ENCODE data around the gene GZMM. TPM values are rescaled to one million over a fixed set of nuclear protein-coding genes. Genes with fewer than 3 reads are reported as not detected.

Gene GZMM
- total RNA-seq, 2 experiments from 2014 or later, result 41.6 to 46.3 TPM

DNA sequence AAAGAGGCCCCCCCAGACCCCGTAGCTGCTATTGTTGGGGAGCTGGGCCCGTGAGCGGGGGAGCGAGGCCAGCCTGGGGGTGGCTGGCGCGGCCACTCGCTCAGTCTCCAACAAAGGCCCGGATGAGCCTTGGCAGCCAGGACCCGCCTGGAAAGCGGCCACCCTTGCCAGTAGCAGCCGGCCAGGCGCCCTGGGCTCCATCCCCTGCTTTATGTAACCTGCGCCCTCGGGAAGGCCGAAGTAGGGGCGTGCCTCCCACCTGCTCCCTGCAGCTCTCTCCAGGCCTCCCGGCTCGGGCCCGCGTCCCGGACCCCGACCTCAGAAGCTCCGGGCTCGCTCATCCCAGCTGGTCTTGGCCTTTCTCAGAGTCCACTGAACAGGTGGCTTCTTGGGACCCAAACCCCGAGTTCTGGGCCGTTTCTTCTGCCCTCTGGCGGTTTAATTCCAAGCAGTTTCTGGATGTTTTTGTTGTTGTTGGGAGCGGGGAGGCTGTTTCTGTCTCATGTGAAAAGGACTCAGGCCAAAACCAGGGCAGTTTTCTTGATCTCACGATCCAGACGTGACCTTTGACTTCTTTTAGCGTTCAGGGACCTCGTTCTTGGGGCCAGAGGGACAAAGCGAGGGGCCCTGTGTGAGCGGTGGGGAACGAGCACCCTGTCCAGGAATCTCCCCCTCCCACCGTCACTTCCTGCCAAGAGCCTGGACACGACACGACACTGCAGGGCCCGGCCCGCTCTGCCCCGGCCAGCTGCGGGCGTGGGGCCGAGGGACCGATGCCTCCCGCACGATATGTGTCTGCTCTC lies 11.1 kb upstream of the GZMM start:
- intact Hi-C loops (cut with DNase I, micrococcal nuclease), result loop anchor here in 1 of 2 experiments (1.0 kb wide), 1 partner anchor 39 kb away; no protein-coding TSS in a partner anchor
- peak overlapping the region; percentile 87 for H3K4me3 ChIP-seq (ENCODE audit: low read length)
- DNase-seq, result peak in 9 of 14 experiments; percentile 20 to 80 (median 43)

DNA sequence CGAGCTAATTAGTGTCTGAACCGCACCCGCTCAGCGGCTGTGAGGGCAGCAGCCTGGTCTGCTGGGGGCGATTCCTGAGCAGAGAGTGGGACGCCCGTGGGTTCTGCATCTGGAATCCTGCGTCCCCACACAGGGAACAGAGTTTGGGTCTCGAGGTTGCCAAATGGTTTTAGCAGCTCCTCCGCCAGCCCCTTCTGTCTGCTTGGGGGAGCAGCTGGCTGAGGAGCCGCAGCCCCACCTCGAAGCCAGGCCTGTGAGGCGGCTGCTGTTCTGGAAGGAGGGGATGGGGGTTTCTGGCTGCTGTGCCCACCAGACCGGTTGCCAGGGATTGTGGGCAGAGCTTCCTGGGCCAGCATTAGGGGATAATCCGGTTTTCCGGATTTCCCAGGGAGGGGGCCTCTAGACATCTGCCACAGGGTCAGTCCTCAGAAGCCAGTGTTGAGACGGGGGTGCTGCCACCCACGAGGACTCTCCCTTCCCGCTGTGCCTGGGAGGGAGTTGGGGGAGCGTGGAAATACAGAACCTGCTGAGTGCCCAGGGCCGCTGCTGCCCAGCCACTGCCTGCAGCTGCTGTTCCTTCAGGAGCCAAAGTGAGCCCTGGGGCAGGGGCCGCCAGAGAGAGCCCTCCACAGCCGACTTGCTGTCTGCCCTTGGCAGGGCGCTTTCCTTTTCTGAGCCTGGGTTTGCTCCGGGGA lies 10.3 kb upstream of the GZMM start:
- H3K4me3 Mint-ChIP-seq, result peak overlapping the region; percentile 87
- H3K4me1 Mint-ChIP-seq (ENCODE audit: low read depth), result peaks cover 9% of the 10 kb centered on the region
- peak overlapping the region in 1 of 2 donors; percentile 46 for H3K27ac ChIP-seq (ENCODE audit: low read depth in 1 of 2, low read length in 2 of 2)
- H3K9me3 ChIP-seq (ENCODE audit: control insufficient read depth in 1 of 2, insufficient read depth in 1 of 2, low read length in 2 of 2), result peaks cover 0 to 5% of the 10 kb centered on the region in 2 experiments
- H3K9me3 Mint-ChIP-seq, result no peaks in the 10 kb centered on the region
- intact Hi-C loops (cut with DNase I, micrococcal nuclease), result loop anchor here in 1 of 2 experiments (1.0 kb wide), 1 partner anchor 38 kb away; no protein-coding TSS in a partner anchor
- peak overlapping the region; percentile 87 for H3K4me3 ChIP-seq (ENCODE audit: low read length)
- H3K27ac Mint-ChIP-seq, result peak overlapping the region; percentile 78
- TF ChIP-seq, protein P1, sequence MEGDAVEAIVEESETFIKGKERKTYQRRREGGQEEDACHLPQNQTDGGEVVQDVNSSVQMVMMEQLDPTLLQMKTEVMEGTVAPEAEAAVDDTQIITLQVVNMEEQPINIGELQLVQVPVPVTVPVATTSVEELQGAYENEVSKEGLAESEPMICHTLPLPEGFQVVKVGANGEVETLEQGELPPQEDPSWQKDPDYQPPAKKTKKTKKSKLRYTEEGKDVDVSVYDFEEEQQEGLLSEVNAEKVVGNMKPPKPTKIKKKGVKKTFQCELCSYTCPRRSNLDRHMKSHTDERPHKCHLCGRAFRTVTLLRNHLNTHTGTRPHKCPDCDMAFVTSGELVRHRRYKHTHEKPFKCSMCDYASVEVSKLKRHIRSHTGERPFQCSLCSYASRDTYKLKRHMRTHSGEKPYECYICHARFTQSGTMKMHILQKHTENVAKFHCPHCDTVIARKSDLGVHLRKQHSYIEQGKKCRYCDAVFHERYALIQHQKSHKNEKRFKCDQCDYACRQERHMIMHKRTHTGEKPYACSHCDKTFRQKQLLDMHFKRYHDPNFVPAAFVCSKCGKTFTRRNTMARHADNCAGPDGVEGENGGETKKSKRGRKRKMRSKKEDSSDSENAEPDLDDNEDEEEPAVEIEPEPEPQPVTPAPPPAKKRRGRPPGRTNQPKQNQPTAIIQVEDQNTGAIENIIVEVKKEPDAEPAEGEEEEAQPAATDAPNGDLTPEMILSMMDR (IDR thresholded peaks at IDR 0.05), result no peak
- H3K36me3 Mint-ChIP-seq (ENCODE audit: low read depth), result peaks cover 15% of the 10 kb centered on the region
- H3K27me3 ChIP-seq (ENCODE audit: control insufficient read depth in 1 of 2, insufficient read depth in 2 of 2, low read length in 2 of 2), result no peaks in the 10 kb centered on the region
- ATAC-seq (ENCODE audit: poor library complexity), result no peak
- H3K4me1 ChIP-seq (ENCODE audit: insufficient read depth, low read length), result peaks cover 45% of the 10 kb centered on the region
- CTCF ChIA-PET, result interaction anchor here (1.0 to 4.2 kb wide), 3 partner anchors 23 to 54 kb away, joined by 3 to 58 read pairs (median 13); partner anchors contain the start of gene TPGS1
- POLR2A ChIA-PET, result interaction anchor here (0.6 to 6.0 kb wide), 4 partner anchors 23 to 51 kb away, joined by 3 to 75 read pairs (median 6); no protein-coding TSS in a partner anchor
- no peaks in the 10 kb centered on the region for H3K27me3 Mint-ChIP-seq
- DNase-seq, result no peak
- H3K36me3 ChIP-seq (ENCODE audit: insufficient read depth, low read length), result peaks cover 31% of the 10 kb centered on the region

More for the DNA sequence above, 11.1 kb upstream of the GZMM start:
- Histone ChIP-seq H3K27ac (ENCODE audit: low read depth in 1 of 2, low read length in 2 of 2) (peak overlapping the region; percentile 10 to 46), H3K36me3 (ENCODE audit: insufficient read depth, low read length) (peaks cover 24% of the 10 kb centered on the region), H3K9me3 (ENCODE audit: control insufficient read depth in 1 of 2, insufficient read depth in 1 of 2, low read length in 2 of 2) (peaks cover 0 to 5% of the 10 kb centered on the region in 2 experiments), H3K27me3 (ENCODE audit: control insufficient read depth in 1 of 2, insufficient read depth in 2 of 2, low read length in 2 of 2) (no peaks in the 10 kb centered on the region), H3K4me1 (ENCODE audit: insufficient read depth, low read length) (peaks cover 45% of the 10 kb centered on the region)
- ChIA-PET CTCF (interaction anchor here (1.0 to 4.2 kb wide), 4 partner anchors 14 to 54 kb away, joined by 3 to 58 read pairs (median 9); partner anchors contain the start of gene TPGS1), POLR2A (interaction anchor here (1.0 to 6.0 kb wide), 10 partner anchors 9 to 129 kb away, joined by 3 to 75 read pairs (median 4); partner anchors contain the start of gene GZMM)
- Mint-ChIP-seq H3K36me3 (ENCODE audit: low read depth) (peaks cover 8% of the 10 kb centered on the region), H3K27ac (peak overlapping the region; percentile 78), H3K27me3 (no peaks in the 10 kb centered on the region), H3K9me3 (no peaks in the 10 kb centered on the region), H3K4me1 (ENCODE audit: low read depth) (peaks cover 9% of the 10 kb centered on the region), H3K4me3 (peak overlapping the region; percentile 87)
- ATAC-seq (ENCODE audit: poor library complexity), result no peak
- TF ChIP-seq, protein P1 (IDR thresholded peaks at IDR 0.05), result peak; percentile 52

DNA sequence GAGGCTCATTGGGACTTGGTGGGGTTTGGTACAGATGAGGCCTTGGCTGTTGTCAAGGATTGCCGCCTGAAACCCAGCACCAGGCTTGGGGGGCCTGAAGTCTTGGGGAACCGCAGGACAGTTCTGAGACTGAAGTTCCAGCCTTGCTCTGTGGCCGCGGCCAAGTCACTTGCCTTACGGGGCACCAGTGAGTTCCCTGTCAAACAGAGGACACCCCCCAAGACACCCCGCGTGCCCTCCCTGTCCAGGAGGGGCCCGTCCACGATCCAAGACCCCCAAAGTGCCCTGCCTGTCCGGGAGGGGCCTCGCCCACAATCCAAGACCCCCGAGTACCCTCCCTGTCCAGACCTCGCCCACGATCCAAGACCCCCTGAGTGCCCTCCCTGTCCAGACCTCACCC lies 9.8 kb upstream of the GZMM start:
- H3K27ac Mint-ChIP-seq, result peak overlapping the region; percentile 78
- Histone ChIP-seq H3K27me3 (ENCODE audit: control insufficient read depth in 1 of 2, insufficient read depth in 2 of 2, low read length in 2 of 2) (no peaks in the 10 kb centered on the region), H3K36me3 (ENCODE audit: insufficient read depth, low read length) (peaks cover 33% of the 10 kb centered on the region), H3K9me3 (ENCODE audit: control insufficient read depth in 1 of 2, insufficient read depth in 1 of 2, low read length in 2 of 2) (no peaks in the 10 kb centered on the region), H3K4me1 (ENCODE audit: insufficient read depth, low read length) (peaks cover 45% of the 10 kb centered on the region), H3K27ac (ENCODE audit: low read depth in 1 of 2, low read length in 2 of 2) (no peak overlapping the region), H3K4me3 (ENCODE audit: low read length) (no peak overlapping the region)
- H3K4me3 Mint-ChIP-seq, result peak overlapping the region; percentile 58
- CTCF ChIA-PET, result interaction anchor here (4.2 kb wide), 1 partner anchor 23 kb away, joined by 58 read pairs; no protein-coding TSS in a partner anchor
- POLR2A ChIA-PET, result interaction anchor here (1.1 kb wide), 1 partner anchor 50 kb away, joined by 3 read pairs; no protein-coding TSS in a partner anchor
- peak in 1 of 14 experiments; percentile 44 for DNase-seq
- peaks cover 18% of the 10 kb centered on the region for H3K36me3 Mint-ChIP-seq (ENCODE audit: low read depth)
- TF ChIP-seq, protein P1 (IDR thresholded peaks at IDR 0.05), result no peak
- peaks cover 9% of the 10 kb centered on the region for H3K4me1 Mint-ChIP-seq (ENCODE audit: low read depth)
- H3K27me3 Mint-ChIP-seq, result no peaks in the 10 kb centered on the region
- intact Hi-C loops (cut with DNase I, micrococcal nuclease), result no loop called here
- no peaks in the 10 kb centered on the region for H3K9me3 Mint-ChIP-seq
- ATAC-seq (ENCODE audit: poor library complexity), result no peak

Data from CD4-positive, alpha-beta T cell (primary cell).